Pancreas (tissue), 10 donors: ENCODE results near the gene MYH9. TPM values are rescaled to one million over a fixed set of nuclear protein-coding genes. Genes with fewer than 3 reads are reported as not detected.
A peak's percentile ranks its signal among the peaks of the same experiment; 100 is the strongest.

Source experiments
- ATAC-seq, 4 donors: fragments of 200-7000 bp; cut with Tn5 transposase; one replicate each; pipeline versions ENCODE4 v1.8.0 to v1.9.1; 2020; ENCODE audit warnings: mild to moderate bottlenecking in 4 of 4, moderate library complexity in 4 of 4
- DNase-seq, 6 donors: peaks; one replicate each; pipeline ENCODE4 v3.0.0-alpha.2; 2020
- FAIRE-seq: peaks from 2 replicates; lab custom pipeline; 2012; peaks lifted over from hg19 to GRCh38; lab: Jason Lieb, UNC
- H3K27ac ChIP-seq, 4 donors: fragments of 200-600 bp; sonication (generic); 1 replicate in 3 of 4; 2 replicates in 1 of 4; pipeline versions ENCODE4 v1.5.0 to v1.8.0; 2020
- H3K27me3 ChIP-seq, 4 donors: fragments of 200-600 bp; one replicate each; pipeline ENCODE4 v1.8.0; 2021
- H3K36me3 ChIP-seq, 3 donors: fragments of 200-600 bp; sonication (generic) in 1 of 3; one replicate each; pipeline versions ENCODE4 v1.5.0 to v1.8.0; 2020 to 2021
- H3K4me1 ChIP-seq, 3 donors: fragments of 200-600 bp; one replicate each; pipeline ENCODE4 v1.8.0; 2021
- H3K4me3 ChIP-seq, 4 donors: fragments of 200-600 bp; sonication (generic) in 2 of 4; one replicate each; pipeline versions ENCODE4 v1.5.0 to v1.8.0; 2020 to 2021
- H3K9me3 ChIP-seq, 4 donors: fragments of 200-600 bp; one replicate each; pipeline ENCODE4 v1.8.0; 2021
- WGBS, 2 donors: extraction: QIAGEN DNeasy Blood & Tissue Kit; methylation state at CpG; one replicate each; pipeline ENCODE4 v1.1.7; 2013; 5-methylcytosine and 5-hydroxymethylcytosine counted together
- intact Hi-C, 3 donors: fragments of 100-400 bp; cut with DNase I; formaldehyde crosslinking; loops; one replicate each; pipeline versions ENCODE4 v1.11.1 to v1.14.2; 2022
- polyA plus RNA-seq, 2 donors: library from polyadenylated mRNA; stranded (reverse); fragments of 200-250 nt; gene quantifications; one replicate each; pipeline ENCODE4 v1.2.3, GENCODE V29; 2013
- total RNA-seq, 6 donors: library from RNA; stranded (reverse); fragmentation: NEBNext Ultra II Directional in 4 of 6; extraction: Animal tissue kit (Norgen Biotek cat#: 25700) in 4 of 6; gene quantifications; one replicate each; pipeline versions ENCODE4 v1.2.1 to v1.2.4, GENCODE V29; 2021 to 2023
- TF ChIP-seq, protein P1 (sequence below), 4 donors: fragments of 200-600 bp; sonication (generic) in 3 of 4; IDR thresholded peaks; one replicate each; pipeline versions ENCODE4 v1.5.0 to v1.8.0; 2021; ENCODE audit warnings: antibody characterized with exemption in 4 of 4
- donor health status: healthy with polysubstance abuse.
- donor health status: DM: no; HTN: no; CAD: no; lungs with moderate emphysema.
- donor health status: DM: no; HTN: no; CAD: no.
- donor health status: control.
- donor health status: control.
- donor health status: Bipolar disorder and iron deficiency.
- donor health status: DM: yes; HTN: yes; CAD: no.
- donor health status: DM: no; HTN: no; CAD: no.
- donor health status: DM: no; HTN: no; CAD: no.
- donor health status: DM: yes; HTN: yes; CAD: no.

The MYH9 gene
- total and polyA plus RNA-seq, 8 donors = 80.9 to 554 (median 376) TPM

DNA sequence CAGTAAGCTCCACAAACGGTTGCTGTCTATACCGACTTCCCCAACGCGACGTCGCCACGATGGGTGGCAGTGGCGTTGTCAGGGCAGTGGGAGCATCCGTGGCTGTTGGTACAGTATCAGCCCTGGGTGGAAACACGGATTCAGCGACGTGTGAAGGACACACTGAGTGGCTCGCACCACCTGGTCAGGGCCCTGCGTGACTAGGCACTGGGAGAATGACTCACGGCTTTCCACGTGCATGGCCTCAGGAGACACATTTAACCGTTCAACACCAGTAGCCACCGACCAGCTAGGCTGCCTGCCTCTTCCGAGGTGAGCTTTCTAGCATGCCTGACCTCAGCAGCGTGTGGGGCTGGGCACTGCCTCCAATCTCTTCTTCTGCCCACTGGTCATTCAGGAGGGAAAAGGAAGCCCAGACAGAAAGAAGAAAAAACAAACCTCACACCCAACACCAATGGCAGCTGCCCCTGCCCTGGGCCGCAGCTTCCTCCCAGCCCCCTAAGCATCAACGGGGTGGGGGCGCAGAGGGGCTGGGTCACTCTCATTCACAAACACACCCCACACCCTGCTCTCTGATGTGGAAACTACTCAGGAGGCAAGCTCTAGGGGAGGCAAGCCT lies 59.0 kb downstream of the MYH9 start:
- FAIRE-seq (no peak), DNase-seq (peak in 4 of 6 donors; percentile 60 to 74 (median 68)), ATAC-seq (peak; percentile 41 to 49 (median 48))
- Histone ChIP-seq H3K9me3 (no peaks in the 10 kb centered on the region), H3K27me3 (no peaks in the 10 kb centered on the region), H3K36me3 (peaks cover 4 to 52% (median 28%) of the 10 kb centered on the region in 3 donors), H3K4me3 (no peak overlapping the region), H3K4me1 (peaks cover 63 to 64% (median 63%) of the 10 kb centered on the region in 3 donors), H3K27ac (peak overlapping the region; percentile 25 to 92 (median 80))
- WGBS, 2 donors = 24 to 27% methylated on average over 23 of the region's 23 CpGs
- intact Hi-C loops = no loop called here
- TF ChIP-seq, protein P1, sequence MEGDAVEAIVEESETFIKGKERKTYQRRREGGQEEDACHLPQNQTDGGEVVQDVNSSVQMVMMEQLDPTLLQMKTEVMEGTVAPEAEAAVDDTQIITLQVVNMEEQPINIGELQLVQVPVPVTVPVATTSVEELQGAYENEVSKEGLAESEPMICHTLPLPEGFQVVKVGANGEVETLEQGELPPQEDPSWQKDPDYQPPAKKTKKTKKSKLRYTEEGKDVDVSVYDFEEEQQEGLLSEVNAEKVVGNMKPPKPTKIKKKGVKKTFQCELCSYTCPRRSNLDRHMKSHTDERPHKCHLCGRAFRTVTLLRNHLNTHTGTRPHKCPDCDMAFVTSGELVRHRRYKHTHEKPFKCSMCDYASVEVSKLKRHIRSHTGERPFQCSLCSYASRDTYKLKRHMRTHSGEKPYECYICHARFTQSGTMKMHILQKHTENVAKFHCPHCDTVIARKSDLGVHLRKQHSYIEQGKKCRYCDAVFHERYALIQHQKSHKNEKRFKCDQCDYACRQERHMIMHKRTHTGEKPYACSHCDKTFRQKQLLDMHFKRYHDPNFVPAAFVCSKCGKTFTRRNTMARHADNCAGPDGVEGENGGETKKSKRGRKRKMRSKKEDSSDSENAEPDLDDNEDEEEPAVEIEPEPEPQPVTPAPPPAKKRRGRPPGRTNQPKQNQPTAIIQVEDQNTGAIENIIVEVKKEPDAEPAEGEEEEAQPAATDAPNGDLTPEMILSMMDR (IDR thresholded peaks at IDR 0.05) = no peak

DNA sequence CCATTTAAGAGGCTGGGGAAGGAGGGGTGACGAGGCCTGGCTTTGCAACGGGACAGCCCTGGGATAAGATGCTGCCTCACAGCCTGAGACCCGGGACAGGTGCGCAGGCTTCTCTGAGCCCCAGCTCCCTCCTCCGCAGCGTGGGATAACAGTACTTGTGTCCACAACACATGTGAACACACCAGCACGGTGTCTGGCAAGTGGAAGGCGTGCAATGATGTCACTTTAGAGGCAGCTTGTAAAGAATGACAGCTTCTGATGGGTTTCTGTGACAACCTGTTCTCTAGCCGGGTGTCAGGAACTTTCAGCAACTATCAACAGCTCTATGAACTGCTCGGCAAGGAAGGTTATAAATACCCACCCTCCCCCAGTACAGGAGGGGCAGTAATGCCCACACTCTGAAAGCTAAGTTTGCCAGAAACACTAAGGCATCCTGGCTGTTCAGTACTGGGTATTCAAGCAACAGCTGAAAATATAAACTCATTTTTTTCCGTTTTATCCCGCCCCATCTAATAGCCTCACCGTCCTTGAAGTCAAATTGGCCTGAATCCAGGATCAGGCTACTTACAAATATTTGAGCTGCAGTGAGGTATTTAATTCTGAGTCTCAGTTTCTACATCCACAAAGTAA lies 59.7 kb downstream of the MYH9 start:
- Histone ChIP-seq H3K4me1 (peaks cover 56 to 64% (median 57%) of the 10 kb centered on the region in 3 donors), H3K36me3 (peaks cover 4 to 59% (median 30%) of the 10 kb centered on the region in 3 donors), H3K27me3 (no peaks in the 10 kb centered on the region), H3K4me3 (no peak overlapping the region), H3K27ac (peak overlapping the region; percentile 25 to 92 (median 80)), H3K9me3 (no peaks in the 10 kb centered on the region)
- 19 to 22% methylated on average over 13 of the region's 13 CpGs for WGBS, 2 donors
- intact Hi-C loops = no loop called here
- FAIRE-seq (no peak), DNase-seq (peak in 4 of 6 donors; percentile 77 to 89 (median 85)), ATAC-seq (peak; percentile 3 to 69 (median 37))
- TF ChIP-seq, protein P1 (IDR thresholded peaks at IDR 0.05) = no peak

DNA sequence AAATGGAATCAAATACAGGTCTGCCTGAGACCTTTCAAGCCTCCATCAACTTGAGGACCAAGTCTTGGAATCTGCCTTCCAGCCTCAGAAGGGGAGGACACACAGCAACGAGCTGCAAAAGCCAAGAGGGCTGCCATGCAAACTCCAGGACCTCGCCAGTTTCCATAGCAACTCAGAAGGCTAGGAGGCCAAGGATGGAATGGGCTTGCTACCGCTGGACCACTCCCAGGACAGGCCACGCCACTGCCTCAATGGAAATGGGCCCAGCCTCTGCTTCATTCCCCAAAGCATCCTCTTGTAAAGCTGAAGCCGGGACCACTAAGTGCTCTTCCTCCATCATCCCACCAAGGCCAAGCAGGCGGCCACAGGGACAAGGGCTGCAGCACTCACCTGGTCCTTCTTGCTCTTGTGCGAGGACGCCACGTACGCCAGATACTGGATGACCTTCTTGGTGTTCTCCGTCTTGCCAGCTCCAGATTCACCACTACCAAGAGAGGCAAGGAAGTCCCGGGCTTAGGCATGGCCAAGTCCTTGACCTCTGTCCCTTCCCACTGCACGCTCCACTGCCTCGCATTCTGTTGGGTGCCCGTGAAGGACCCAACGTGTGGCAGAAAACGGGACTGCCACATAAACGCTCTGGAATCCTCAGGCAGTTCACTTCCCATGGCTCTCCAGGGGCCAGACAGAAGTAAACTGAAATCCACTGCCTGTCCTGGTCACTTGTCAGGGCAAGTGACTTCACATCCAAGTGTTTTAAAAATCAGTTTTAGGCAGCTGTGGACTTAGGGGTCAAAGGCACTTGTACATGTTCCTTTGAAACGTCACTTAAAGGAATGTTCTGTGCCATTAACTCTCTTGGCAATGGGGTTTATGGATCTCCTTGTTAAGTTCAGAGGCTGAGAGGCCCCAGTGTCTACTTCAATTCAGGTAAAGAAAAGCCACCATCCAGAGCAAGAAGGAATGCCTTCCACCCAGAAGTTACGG lies 61.3 kb downstream of the MYH9 start:
- intact Hi-C loops = no loop called here
- Histone ChIP-seq H3K27ac (peak overlapping the region in 1 of 4 donors; percentile 23), H3K4me3 (no peak overlapping the region), H3K36me3 (peaks cover 9 to 75% (median 38%) of the 10 kb centered on the region in 3 donors), H3K27me3 (no peaks in the 10 kb centered on the region), H3K4me1 (peaks cover 40 to 51% (median 42%) of the 10 kb centered on the region in 3 donors), H3K9me3 (no peaks in the 10 kb centered on the region)
- FAIRE-seq (no peak), DNase-seq (no peak), ATAC-seq (no peak)
- TF ChIP-seq, protein P1 (IDR thresholded peaks at IDR 0.05) = no peak
- WGBS, 2 donors = 70% methylated on average over 20 of the region's 20 CpGs

DNA sequence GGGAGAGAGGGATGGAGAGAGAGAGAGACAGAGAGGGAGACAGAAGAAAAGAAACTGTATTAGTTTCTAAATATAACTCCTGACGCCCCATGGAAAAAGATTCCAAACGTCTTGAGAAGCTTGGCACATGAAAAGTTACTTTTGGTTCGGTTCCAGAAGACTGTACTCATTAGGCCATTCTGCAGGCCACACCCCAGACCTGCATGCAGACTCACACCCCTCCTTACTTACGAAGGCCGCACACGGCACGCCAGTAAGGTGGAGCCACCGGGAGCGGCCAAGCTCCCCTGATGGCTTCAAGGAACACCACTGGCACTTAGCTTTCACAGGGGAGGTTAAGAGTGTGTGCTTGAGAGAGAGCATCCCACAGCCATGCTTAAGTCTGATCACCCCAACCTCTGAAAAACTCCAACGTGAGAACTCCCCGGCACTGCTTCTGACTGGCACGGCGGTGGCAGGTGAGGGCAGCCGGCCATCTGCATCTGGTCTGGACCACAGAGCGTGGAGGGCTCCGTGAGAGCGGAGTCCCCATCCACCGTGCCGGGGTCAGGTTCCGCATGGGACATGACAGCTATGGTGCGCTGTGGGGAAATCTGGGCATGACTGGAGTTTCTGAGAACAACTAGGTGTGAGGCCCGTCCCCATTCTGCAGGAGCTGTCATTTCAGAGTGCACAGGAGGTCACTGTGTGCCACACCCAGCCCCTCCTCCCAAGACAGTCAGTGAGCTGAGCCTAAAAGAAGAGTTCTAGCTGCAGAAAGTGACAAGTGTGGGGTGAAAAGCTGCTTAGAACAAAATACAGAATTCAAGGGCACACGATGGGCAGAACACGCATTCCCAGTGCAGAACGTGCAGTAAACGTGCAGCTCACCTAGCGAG lies 62.4 kb downstream of the MYH9 start:
- FAIRE-seq (peak; percentile 75), ATAC-seq (no peak), DNase-seq (no peak)
- intact Hi-C loops = no loop called here
- TF ChIP-seq, protein P1 (IDR thresholded peaks at IDR 0.05) = no peak
- Histone ChIP-seq H3K27me3 (no peaks in the 10 kb centered on the region), H3K36me3 (peaks cover 9 to 76% (median 46%) of the 10 kb centered on the region in 3 donors), H3K4me1 (peaks cover 31 to 41% (median 31%) of the 10 kb centered on the region in 3 donors), H3K27ac (peak overlapping the region in 2 of 4 donors; percentile 8 to 77), H3K9me3 (no peaks in the 10 kb centered on the region), H3K4me3 (no peak overlapping the region)
- 84% methylated on average over 27 of the region's 27 CpGs for WGBS, 2 donors
